HEK293T (cell line): ENCODE measurements around the gene UBE2QL1.

Source experiments
- BHLHE40 ChIP-seq: fragments of 450-650 bp; IDR thresholded peaks from 2 replicates; pipeline ENCODE4 v1.6.1; 2016; ENCODE audit warnings: mild to moderate bottlenecking, moderate library complexity, borderline replicate concordance
- CTBP1 ChIP-seq: fragments of 450-650 bp; IDR thresholded peaks from 2 replicates; pipeline ENCODE4 v1.6.1; 2016; ENCODE audit warnings: borderline replicate concordance
- ELF4 ChIP-seq: fragments of 450-650 bp; IDR thresholded peaks from 2 replicates; pipeline ENCODE4 v1.6.1; 2017; ENCODE audit warnings: antibody characterized with exemption
- FOXK2 ChIP-seq: fragments of 450-650 bp; IDR thresholded peaks from 2 replicates; pipeline ENCODE4 v1.6.1; 2016; ENCODE audit warnings: mild to moderate bottlenecking
- FOXM1 ChIP-seq: fragments of 450-650 bp; IDR thresholded peaks from 2 replicates; pipeline ENCODE4 v1.6.1; 2017; ENCODE audit warnings: mild to moderate bottlenecking, borderline replicate concordance
- LEF1 ChIP-seq: fragments of 450-650 bp; IDR thresholded peaks from 2 replicates; pipeline ENCODE4 v1.6.1; 2017; ENCODE audit warnings: mild to moderate bottlenecking, borderline replicate concordance
- NFRKB ChIP-seq: fragments of 450-650 bp; IDR thresholded peaks from 2 replicates; pipeline ENCODE4 v1.6.1; 2016; ENCODE audit warnings: mild to moderate bottlenecking, moderate library complexity
- SP1 ChIP-seq: fragments of 450-650 bp; IDR thresholded peaks from 2 replicates; pipeline ENCODE4 v1.6.1; 2017
- SUZ12 ChIP-seq: fragments of 450-650 bp; IDR thresholded peaks from 2 replicates; pipeline ENCODE4 v1.6.1; 2016; ENCODE audit warnings: mild to moderate bottlenecking

DNA sequence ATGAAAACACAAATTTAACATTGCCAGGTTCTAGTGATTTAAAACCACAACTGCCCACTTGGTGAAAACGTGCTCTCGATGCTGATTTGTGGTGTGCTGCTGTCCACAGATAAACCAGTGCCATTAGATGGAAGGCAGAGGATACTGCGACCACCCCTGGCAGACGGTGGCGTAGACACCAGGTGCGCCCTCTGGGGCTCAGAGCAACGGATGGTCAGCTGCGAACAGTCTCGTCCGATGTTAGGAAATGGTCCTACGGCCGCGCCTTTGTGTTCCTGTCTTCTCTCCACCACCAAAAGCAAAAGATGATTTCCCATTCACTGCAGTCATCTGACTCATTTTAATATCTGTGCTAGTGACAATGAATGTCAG lies 43.2 kb downstream of the UBE2QL1 start:
- TF ChIP-seq FOXK2 (no peak), SUZ12 (no peak), CTBP1 (no peak), LEF1 (no peak), SP1 (no peak), BHLHE40 (no peak), NFRKB (no peak), FOXM1 (no peak), ELF4 (no peak)
